Nephron progenitor cell (in vitro differentiated cells): Measurements from ENCODE around the gene SLC22A13.

Source experiments
- DNase-seq: peaks from one replicate; pipeline ENCODE4 v3.0.0; 2021
- H3K27ac Mint-ChIP-seq: 2 replicates; pipeline ENCODE4 v1.8.0; 2021; ENCODE audit warnings: mild to moderate bottlenecking, moderate library complexity, mixed read lengths
- H3K27me3 Mint-ChIP-seq: 2 replicates; pipeline ENCODE4 v1.8.0; 2021; ENCODE audit warnings: mild to moderate bottlenecking, low read depth, mixed read lengths; ENCODE audit not compliant: poor library complexity
- H3K36me3 Mint-ChIP-seq: 2 replicates; pipeline ENCODE4 v1.8.0; 2021; ENCODE audit warnings: low read depth, mixed read lengths
- H3K4me1 Mint-ChIP-seq: 2 replicates; pipeline ENCODE4 v1.8.0; 2021; ENCODE audit warnings: mixed read lengths
- H3K4me3 Mint-ChIP-seq: 2 replicates; pipeline ENCODE4 v1.8.0; 2021; ENCODE audit warnings: mild to moderate bottlenecking, moderate library complexity, mixed read lengths
- H3K9me3 Mint-ChIP-seq: 2 replicates; pipeline ENCODE4 v1.8.0; 2021; ENCODE audit warnings: mild to moderate bottlenecking, moderate library complexity, mixed read lengths
- TF ChIP-seq, protein P1 (sequence below): fragments of 200-600 bp; sonication (generic); IDR thresholded peaks from 2 replicates; pipeline ENCODE4 v1.5.0; 2021; ENCODE audit warnings: antibody characterized with exemption

SLC22A13 gene

DNA sequence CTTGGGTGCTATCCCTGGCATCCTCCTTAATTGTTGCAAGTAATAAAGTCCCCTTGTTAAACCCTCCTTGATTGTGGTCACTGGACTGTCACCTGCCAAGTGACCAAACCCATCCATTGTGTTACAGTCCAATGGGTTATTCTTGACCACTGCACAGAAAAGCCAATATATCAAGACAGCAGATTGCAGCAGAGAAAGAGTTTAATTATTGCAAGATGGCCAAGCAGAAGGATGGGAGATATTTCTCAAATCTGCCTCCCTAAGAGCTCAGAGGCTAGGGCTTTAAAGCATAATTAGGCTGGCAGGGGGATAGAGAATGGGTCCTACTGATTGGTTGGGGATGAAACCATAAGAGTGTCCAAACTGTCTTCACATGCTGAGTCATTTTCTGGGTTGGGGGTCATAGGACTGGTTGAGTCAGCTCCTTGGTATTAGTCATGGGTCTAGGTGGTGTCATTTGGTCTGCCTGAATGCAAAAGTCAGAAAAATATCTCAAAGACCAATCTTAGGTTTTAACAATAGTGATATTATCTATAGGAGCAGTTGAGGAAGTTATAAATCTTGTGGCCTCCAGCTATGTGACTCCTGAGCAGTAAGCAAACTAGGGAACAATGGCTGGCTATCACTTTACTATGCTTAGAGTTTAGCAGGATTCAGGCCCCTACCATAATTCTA, 61.9 kb downstream of the SLC22A13 start:
- TF ChIP-seq, protein P1, sequence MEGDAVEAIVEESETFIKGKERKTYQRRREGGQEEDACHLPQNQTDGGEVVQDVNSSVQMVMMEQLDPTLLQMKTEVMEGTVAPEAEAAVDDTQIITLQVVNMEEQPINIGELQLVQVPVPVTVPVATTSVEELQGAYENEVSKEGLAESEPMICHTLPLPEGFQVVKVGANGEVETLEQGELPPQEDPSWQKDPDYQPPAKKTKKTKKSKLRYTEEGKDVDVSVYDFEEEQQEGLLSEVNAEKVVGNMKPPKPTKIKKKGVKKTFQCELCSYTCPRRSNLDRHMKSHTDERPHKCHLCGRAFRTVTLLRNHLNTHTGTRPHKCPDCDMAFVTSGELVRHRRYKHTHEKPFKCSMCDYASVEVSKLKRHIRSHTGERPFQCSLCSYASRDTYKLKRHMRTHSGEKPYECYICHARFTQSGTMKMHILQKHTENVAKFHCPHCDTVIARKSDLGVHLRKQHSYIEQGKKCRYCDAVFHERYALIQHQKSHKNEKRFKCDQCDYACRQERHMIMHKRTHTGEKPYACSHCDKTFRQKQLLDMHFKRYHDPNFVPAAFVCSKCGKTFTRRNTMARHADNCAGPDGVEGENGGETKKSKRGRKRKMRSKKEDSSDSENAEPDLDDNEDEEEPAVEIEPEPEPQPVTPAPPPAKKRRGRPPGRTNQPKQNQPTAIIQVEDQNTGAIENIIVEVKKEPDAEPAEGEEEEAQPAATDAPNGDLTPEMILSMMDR = no peak
- DNase-seq = no peak
- H3K27me3 Mint-ChIP-seq = peaks cover 22% of the 10 kb centered on the region
- H3K9me3 Mint-ChIP-seq = peaks cover 7% of the 10 kb centered on the region
- no peaks in the 10 kb centered on the region for H3K36me3 Mint-ChIP-seq
- H3K27ac Mint-ChIP-seq = no peak overlapping the region
- no peak overlapping the region for H3K4me3 Mint-ChIP-seq
- no peaks in the 10 kb centered on the region for H3K4me1 Mint-ChIP-seq
